HEK293 (cell line): ENCODE results near the gene FNDC11.

Experiments
- CTCF ChIA-PET: fragments of 350-600 bp; formaldehyde crosslinking; extraction: SDS; loops from one replicate; lab custom pipeline; 2021; ENCODE audit warnings: antibody characterized with exemption; lab: Yijun Ruan, JAX
- POLR2A ChIA-PET: fragments of 300-600 bp; formaldehyde crosslinking; extraction: SDS; loops from one replicate; lab custom pipeline; 2020; ENCODE audit warnings: antibody characterized with exemption, inconsistent platforms; lab: Yijun Ruan, JAX
- H3K27ac ChIP-seq: fragments of 200-500 bp; sonication (Bioruptor generic); 2 replicates; pipeline ENCODE4 v1.5.1; 2014; ENCODE audit warnings: low read depth, low read length, control low read depth, inconsistent platforms; ENCODE audit errors: extremely low read depth
- H3K36me3 ChIP-seq, 2 experiments: fragments of 200-500 bp in 1 of 2; sonication (Bioruptor generic) in 1 of 2; 1 replicate in 1 of 2; 2 replicates in 1 of 2; pipeline ENCODE4 v1.5.1; 2014 to 2017; ENCODE audit warnings: inconsistent platforms in 2 of 2, low read length in 2 of 2; ENCODE audit not compliant: control insufficient read depth in 2 of 2, insufficient read depth in 1 of 2
- H3K4me1 ChIP-seq: fragments of 200-500 bp; sonication (Bioruptor generic); 2 replicates; pipeline ENCODE4 v1.5.1; 2014; ENCODE audit warnings: mild to moderate bottlenecking, low read length, inconsistent platforms; ENCODE audit not compliant: control insufficient read depth, insufficient read depth
- H3K4me3 ChIP-seq: 2 replicates; pipeline ENCODE4 v1.5.1; 2011; ENCODE audit warnings: low read depth, mild to moderate bottlenecking, control low read depth, low read length, moderate library complexity
- H3K9me3 ChIP-seq: fragments of 200-500 bp; sonication (Bioruptor generic); 2 replicates; pipeline ENCODE4 v1.5.1; 2014; ENCODE audit warnings: low read depth, low read length, inconsistent platforms; ENCODE audit not compliant: control insufficient read depth, insufficient read depth
- BCL6B ChIP-seq: fragments of 450-650 bp; formaldehyde crosslinking; IDR thresholded peaks from 2 replicates; pipeline ENCODE4 v1.5.1; 2017; ENCODE audit warnings: missing biosample characterization, missing genetic modification characterization
- KLF1 ChIP-seq: fragments of 450-650 bp; formaldehyde crosslinking; IDR thresholded peaks from 2 replicates; pipeline ENCODE4 v1.5.1; 2016; ENCODE audit warnings: missing biosample characterization, missing genetic modification characterization
- KLF7 ChIP-seq: fragments of 450-650 bp; formaldehyde crosslinking; IDR thresholded peaks from 2 replicates; pipeline ENCODE4 v1.5.1; 2016; ENCODE audit warnings: missing biosample characterization, missing genetic modification characterization, borderline replicate concordance
- KLF8 ChIP-seq: fragments of 450-650 bp; formaldehyde crosslinking; IDR thresholded peaks from 2 replicates; pipeline ENCODE4 v1.5.1; 2016; ENCODE audit warnings: missing biosample characterization, missing genetic modification characterization
- KLF9 ChIP-seq: fragments of 450-650 bp; formaldehyde crosslinking; IDR thresholded peaks from 2 replicates; pipeline ENCODE4 v1.5.1; 2016; ENCODE audit warnings: missing biosample characterization, missing genetic modification characterization, low read depth
- PATZ1 ChIP-seq: fragments of 450-650 bp; formaldehyde crosslinking; IDR thresholded peaks from 2 replicates; pipeline ENCODE4 v1.5.1; 2016; ENCODE audit warnings: missing biosample characterization, missing genetic modification characterization
- PRDM1 ChIP-seq: fragments of 450-650 bp; formaldehyde crosslinking; IDR thresholded peaks from 2 replicates; pipeline ENCODE4; 2016; ENCODE audit warnings: missing biosample characterization, missing genetic modification characterization
- SP2 ChIP-seq: fragments of 450-650 bp; formaldehyde crosslinking; IDR thresholded peaks from 2 replicates; pipeline ENCODE4 v1.5.1; 2016; ENCODE audit warnings: missing biosample characterization, missing genetic modification characterization
- SP3 ChIP-seq: fragments of 450-650 bp; formaldehyde crosslinking; IDR thresholded peaks from 2 replicates; pipeline ENCODE4 v1.5.1; 2016; ENCODE audit warnings: missing biosample characterization, missing genetic modification characterization
- ZEB2 ChIP-seq: fragments of 450-650 bp; formaldehyde crosslinking; IDR thresholded peaks from 2 replicates; pipeline ENCODE4 v1.5.1; 2016; ENCODE audit warnings: missing biosample characterization, missing genetic modification characterization
- ZNF10 ChIP-seq: fragments of 450-650 bp; formaldehyde crosslinking; IDR thresholded peaks from 2 replicates; pipeline ENCODE4 v1.5.1; 2017; ENCODE audit warnings: missing biosample characterization, missing genetic modification characterization
- ZNF112 ChIP-seq: fragments of 450-650 bp; formaldehyde crosslinking; IDR thresholded peaks from 2 replicates; pipeline ENCODE4 v1.5.0; 2017; ENCODE audit warnings: missing biosample characterization, missing genetic modification characterization
- ZNF121 ChIP-seq: fragments of 450-650 bp; formaldehyde crosslinking; IDR thresholded peaks from 2 replicates; pipeline ENCODE4 v1.5.1; 2016; ENCODE audit warnings: missing biosample characterization, missing genetic modification characterization
- ZNF18 ChIP-seq: fragments of 450-650 bp; formaldehyde crosslinking; IDR thresholded peaks from 2 replicates; pipeline ENCODE4 v1.5.1; 2016; ENCODE audit warnings: missing biosample characterization, missing genetic modification characterization
- ZNF202 ChIP-seq: fragments of 450-650 bp; formaldehyde crosslinking; IDR thresholded peaks from 2 replicates; pipeline ENCODE4 v1.5.1; 2016; ENCODE audit warnings: missing biosample characterization, missing genetic modification characterization, borderline replicate concordance
- ZNF280D ChIP-seq: fragments of 450-650 bp; formaldehyde crosslinking; IDR thresholded peaks from 2 replicates; pipeline ENCODE4 v1.5.1; 2016; ENCODE audit warnings: missing biosample characterization, missing genetic modification characterization
- ZNF302 ChIP-seq: fragments of 450-650 bp; formaldehyde crosslinking; IDR thresholded peaks from 2 replicates; pipeline ENCODE4 v1.5.1; 2016; ENCODE audit warnings: missing biosample characterization, missing genetic modification characterization, low read depth
- ZNF341 ChIP-seq: fragments of 450-650 bp; formaldehyde crosslinking; IDR thresholded peaks from 2 replicates; pipeline ENCODE4; 2016; ENCODE audit warnings: low read depth, missing biosample characterization, missing genetic modification characterization
- ZNF600 ChIP-seq: fragments of 450-650 bp; formaldehyde crosslinking; IDR thresholded peaks from 2 replicates; pipeline ENCODE4 v1.5.1; 2016; ENCODE audit warnings: missing biosample characterization, missing genetic modification characterization
- TF ChIP-seq, protein P1 (sequence below): fragments of 450-650 bp; formaldehyde crosslinking; IDR thresholded peaks from 2 replicates; pipeline ENCODE4 v1.5.1; 2016; ENCODE audit warnings: missing biosample characterization, missing genetic modification characterization, low read depth

The FNDC11 gene

DNA sequence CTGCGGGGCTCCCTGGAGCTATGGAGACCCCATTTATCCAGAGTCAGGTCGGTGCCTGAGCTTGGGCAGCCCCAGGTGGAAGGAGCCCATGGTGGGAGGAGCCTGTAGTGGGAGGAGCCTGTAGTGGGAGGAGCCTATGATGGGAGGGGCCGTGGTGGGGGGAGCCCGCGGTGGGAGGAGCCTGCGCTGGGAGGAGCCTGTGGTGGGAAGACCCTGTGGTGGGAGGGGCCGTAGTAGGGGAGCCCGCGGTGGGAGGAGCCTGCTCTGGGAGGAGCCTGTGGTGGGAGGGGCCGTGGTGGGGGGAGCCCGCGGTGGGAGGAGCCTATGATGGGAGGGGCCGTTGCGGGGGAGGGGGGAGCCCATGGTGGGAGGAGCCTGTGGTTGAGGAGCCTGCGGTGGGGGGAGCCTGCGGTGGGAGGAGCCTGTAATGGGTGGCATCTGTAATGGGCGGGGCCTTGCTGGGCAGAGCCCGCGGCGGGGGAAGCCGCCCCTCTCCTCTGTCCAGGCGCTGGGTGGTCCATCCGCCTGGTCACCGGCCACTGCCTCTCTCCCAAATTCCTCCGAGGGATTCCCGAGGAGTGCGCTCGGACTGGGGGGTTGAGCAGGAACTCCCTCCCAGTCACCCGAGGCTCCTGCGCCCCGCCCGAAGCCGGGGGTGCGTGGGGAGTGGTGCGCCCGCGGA, 567 bp upstream of the FNDC11 start:
- Histone ChIP-seq H3K4me1 (0 out of 2 replicates have a peak, but pooled peaks cover 2% of the 10 kb centered on the region), H3K4me3 (peak overlapping the region; percentile 27)
- POLR2A ChIA-PET = interaction anchor here (0.8 to 1.2 kb wide), 4 partner anchors 16 to 105 kb away, joined by 3 to 5 read pairs (median 4); partner anchors contain the start of genes HELZ2, PTK6 and RTEL1

More for the DNA sequence above, 567 bp upstream of the FNDC11 start:
- peak; percentile 93 for TF ChIP-seq SP3
- TF ChIP-seq SP2 (tag by site-specific recombination) = peak; percentile 65
- TF ChIP-seq ZNF600 (tag by site-specific recombination) = no peak
- TF ChIP-seq ZNF10 (tag by site-specific recombination) = no peak
- TF ChIP-seq KLF9 (tag by site-specific recombination) = peak; percentile 44; the same call in 1 of the 2 replicates
- TF ChIP-seq ZNF112 (tag by site-specific recombination) = no peak
- TF ChIP-seq ZNF202 (tag by site-specific recombination) = no peak
- TF ChIP-seq, protein P1, sequence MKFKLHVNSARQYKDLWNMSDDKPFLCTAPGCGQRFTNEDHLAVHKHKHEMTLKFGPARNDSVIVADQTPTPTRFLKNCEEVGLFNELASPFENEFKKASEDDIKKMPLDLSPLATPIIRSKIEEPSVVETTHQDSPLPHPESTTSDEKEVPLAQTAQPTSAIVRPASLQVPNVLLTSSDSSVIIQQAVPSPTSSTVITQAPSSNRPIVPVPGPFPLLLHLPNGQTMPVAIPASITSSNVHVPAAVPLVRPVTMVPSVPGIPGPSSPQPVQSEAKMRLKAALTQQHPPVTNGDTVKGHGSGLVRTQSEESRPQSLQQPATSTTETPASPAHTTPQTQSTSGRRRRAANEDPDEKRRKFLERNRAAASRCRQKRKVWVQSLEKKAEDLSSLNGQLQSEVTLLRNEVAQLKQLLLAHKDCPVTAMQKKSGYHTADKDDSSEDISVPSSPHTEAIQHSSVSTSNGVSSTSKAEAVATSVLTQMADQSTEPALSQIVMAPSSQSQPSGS (tag by site-specific recombination) = no peak
- TF ChIP-seq ZNF302 = no peak
- TF ChIP-seq BCL6B (tag by site-specific recombination) = no peak
- no peak for TF ChIP-seq KLF7
- 0 out of 2 replicates have a peak, but pooled peaks have one; percentile 39 for TF ChIP-seq ZNF18 (tag by site-specific recombination)
- peak; percentile 37 for TF ChIP-seq PATZ1 (tag by site-specific recombination)
- TF ChIP-seq KLF8 (tag by site-specific recombination) = peak; percentile 85
- 0 out of 2 replicates have a peak, but pooled peaks have one; percentile 3 for TF ChIP-seq ZEB2 (tag by site-specific recombination)
- no peak for TF ChIP-seq ZNF280D (tag by site-specific recombination)
- no peak for TF ChIP-seq ZNF121 (tag by site-specific recombination)
- peak; percentile 36 for TF ChIP-seq KLF1 (tag by site-specific recombination)
- no peak for TF ChIP-seq PRDM1
- TF ChIP-seq ZNF341 (tag by site-specific recombination) = peak; percentile 43; the same call in 1 of the 2 replicates
- no peak overlapping the region; the same call in 1 of the 2 replicates for H3K27ac ChIP-seq
- H3K9me3 ChIP-seq = no peaks in the 10 kb centered on the region
- H3K36me3 ChIP-seq = no peaks in the 10 kb centered on the region
- CTCF ChIA-PET = no interaction called here
